Progenitor cell of endocrine pancreas (in vitro differentiated cells): ENCODE results near the gene EVI5L. TPM values are rescaled to one million over a fixed set of nuclear protein-coding genes. Genes with fewer than 3 reads are reported as not detected.

Experiments used
- DNase-seq: peaks from one replicate; pipeline ENCODE4 v3.0.0; 2021; ENCODE audit warnings: low spot score; ENCODE audit not compliant: unreplicated experiment
- H3K27ac Mint-ChIP-seq: 2 replicates; pipeline ENCODE4 v1.8.0; 2021; ENCODE audit warnings: mild to moderate bottlenecking, moderate library complexity, mixed read lengths
- H3K27me3 Mint-ChIP-seq: 2 replicates; pipeline ENCODE4 v1.8.0; 2021; ENCODE audit warnings: mixed read lengths
- H3K36me3 Mint-ChIP-seq: 2 replicates; pipeline ENCODE4 v1.8.0; 2022; ENCODE audit warnings: mixed read lengths; ENCODE audit not compliant: insufficient read depth
- H3K4me1 Mint-ChIP-seq: 2 replicates; pipeline ENCODE4 v1.8.0; 2021; ENCODE audit warnings: low read depth, mixed read lengths
- H3K4me3 Mint-ChIP-seq: 2 replicates; pipeline ENCODE4 v1.8.0; 2021; ENCODE audit warnings: low read depth, mild to moderate bottlenecking, moderate library complexity, mixed read lengths
- H3K9me3 Mint-ChIP-seq: 2 replicates; pipeline ENCODE4 v1.8.0; 2021; ENCODE audit warnings: low read depth, mixed read lengths
- total RNA-seq: library from RNA; stranded (reverse); gene quantifications from 2 replicates; pipeline ENCODE4 v1.2.1, GENCODE V29; 2021
- TF ChIP-seq, protein P1 (sequence below): fragments of 200-600 bp; sonication (generic); IDR thresholded peaks from one replicate; pipeline ENCODE4 v1.5.0; 2021; ENCODE audit warnings: antibody characterized with exemption, mild to moderate bottlenecking; ENCODE audit not compliant: unreplicated experiment

The EVI5L gene
- total RNA-seq, 1 donor from 2014 or later, result 16.2 TPM

DNA sequence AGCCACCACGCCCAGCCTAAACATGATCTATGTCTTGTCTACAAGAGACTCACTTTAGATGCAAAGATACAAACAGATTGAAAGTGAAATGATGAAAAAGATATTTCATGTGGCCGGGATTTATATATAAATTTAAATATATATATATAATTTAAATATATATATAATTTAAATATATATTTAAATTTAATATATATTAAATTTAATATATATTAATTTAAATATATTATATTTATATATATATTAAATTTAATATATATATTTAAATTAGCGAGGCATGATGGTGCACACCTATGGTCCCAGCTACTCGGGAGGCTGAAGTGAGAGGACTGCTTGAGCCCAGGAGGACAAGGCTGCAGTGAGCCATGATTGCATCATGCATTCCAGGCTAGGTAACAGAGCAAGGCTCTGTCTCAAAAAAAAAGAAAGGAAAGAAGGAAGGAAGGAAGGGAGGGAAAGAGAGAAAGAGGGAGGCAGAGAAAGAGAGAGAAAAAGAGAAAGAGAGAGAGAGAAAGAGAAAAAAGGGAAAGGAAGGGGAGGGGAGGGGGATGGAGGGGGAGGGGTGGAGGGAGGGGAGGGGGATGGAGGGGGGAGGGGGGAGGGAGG lies 7.0 kb upstream of the EVI5L start:
- H3K27me3 Mint-ChIP-seq, result peaks cover 41% of the 10 kb centered on the region
- H3K4me1 Mint-ChIP-seq, result no peaks in the 10 kb centered on the region
- TF ChIP-seq, protein P1, sequence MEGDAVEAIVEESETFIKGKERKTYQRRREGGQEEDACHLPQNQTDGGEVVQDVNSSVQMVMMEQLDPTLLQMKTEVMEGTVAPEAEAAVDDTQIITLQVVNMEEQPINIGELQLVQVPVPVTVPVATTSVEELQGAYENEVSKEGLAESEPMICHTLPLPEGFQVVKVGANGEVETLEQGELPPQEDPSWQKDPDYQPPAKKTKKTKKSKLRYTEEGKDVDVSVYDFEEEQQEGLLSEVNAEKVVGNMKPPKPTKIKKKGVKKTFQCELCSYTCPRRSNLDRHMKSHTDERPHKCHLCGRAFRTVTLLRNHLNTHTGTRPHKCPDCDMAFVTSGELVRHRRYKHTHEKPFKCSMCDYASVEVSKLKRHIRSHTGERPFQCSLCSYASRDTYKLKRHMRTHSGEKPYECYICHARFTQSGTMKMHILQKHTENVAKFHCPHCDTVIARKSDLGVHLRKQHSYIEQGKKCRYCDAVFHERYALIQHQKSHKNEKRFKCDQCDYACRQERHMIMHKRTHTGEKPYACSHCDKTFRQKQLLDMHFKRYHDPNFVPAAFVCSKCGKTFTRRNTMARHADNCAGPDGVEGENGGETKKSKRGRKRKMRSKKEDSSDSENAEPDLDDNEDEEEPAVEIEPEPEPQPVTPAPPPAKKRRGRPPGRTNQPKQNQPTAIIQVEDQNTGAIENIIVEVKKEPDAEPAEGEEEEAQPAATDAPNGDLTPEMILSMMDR, result no peak
- DNase-seq, result no peak
- no peaks in the 10 kb centered on the region for H3K36me3 Mint-ChIP-seq
- H3K4me3 Mint-ChIP-seq, result no peak overlapping the region
- H3K27ac Mint-ChIP-seq, result no peak overlapping the region
- H3K9me3 Mint-ChIP-seq, result peaks cover 4% of the 10 kb centered on the region

GRCh38 chr19:7823686-7824301 lies 6.2 kb upstream of the EVI5L start:
- Mint-ChIP-seq H3K4me3 (no peak overlapping the region), H3K4me1 (no peaks in the 10 kb centered on the region), H3K27ac (peak overlapping the region; percentile 65), H3K36me3 (no peaks in the 10 kb centered on the region), H3K27me3 (peaks cover 45% of the 10 kb centered on the region), H3K9me3 (peaks cover 4% of the 10 kb centered on the region)
- TF ChIP-seq, protein P1, result no peak
- no peak for DNase-seq

DNA sequence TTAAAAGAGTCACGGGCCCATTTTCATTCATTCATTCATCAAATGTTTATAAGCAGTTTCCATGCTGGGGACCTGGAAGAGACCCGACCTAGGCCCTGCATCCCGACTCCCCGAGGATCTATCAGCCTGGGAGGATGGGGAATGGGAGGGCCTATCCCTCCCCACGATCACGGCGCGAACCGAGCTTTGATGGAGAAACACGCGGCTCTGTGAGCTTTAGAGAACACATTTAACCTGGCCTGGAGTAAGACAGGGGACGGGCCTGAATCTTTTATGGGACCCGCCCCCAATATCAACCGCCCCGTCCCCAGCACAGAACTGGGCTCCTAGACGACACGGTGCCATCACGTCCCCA lies 875 bp upstream of the EVI5L start:
- TF ChIP-seq, protein P1, result no peak
- DNase-seq, result no peak
- H3K36me3 Mint-ChIP-seq, result no peaks in the 10 kb centered on the region
- peaks cover 8% of the 10 kb centered on the region for H3K4me1 Mint-ChIP-seq
- H3K9me3 Mint-ChIP-seq, result no peaks in the 10 kb centered on the region
- peak overlapping the region; percentile 73 for H3K27ac Mint-ChIP-seq
- H3K4me3 Mint-ChIP-seq, result peak overlapping the region; percentile 78
- H3K27me3 Mint-ChIP-seq, result peaks cover 29% of the 10 kb centered on the region

DNA sequence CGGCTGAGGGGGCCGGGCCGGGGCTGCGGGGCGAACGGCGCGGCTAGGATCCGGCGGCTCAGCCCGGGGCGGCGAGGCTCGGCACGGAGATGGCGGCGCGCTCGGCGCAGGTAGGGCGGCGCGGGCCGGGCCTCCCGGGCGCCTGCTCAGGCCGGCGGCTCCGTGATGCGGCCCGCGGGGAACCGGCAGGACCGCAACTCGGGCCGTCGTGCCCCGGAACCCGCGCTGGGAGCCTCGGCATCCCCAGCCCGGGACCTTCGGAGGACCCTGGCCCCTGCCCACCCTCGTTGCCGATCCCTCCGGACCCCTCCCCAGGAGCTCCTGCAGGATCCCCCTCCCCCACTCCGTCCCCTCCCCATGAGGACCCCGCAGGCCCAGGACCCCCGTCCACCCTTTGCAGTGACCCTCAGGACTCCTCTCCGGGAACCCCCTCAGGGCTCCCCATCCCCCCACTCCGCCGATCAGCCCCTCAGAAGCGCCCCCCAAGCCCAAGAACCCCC lies 304 bp downstream of the EVI5L start:
- Mint-ChIP-seq H3K4me1 (peaks cover 11% of the 10 kb centered on the region), H3K9me3 (no peaks in the 10 kb centered on the region), H3K27ac (no peak overlapping the region), H3K27me3 (peaks cover 26% of the 10 kb centered on the region), H3K36me3 (no peaks in the 10 kb centered on the region), H3K4me3 (peak overlapping the region; percentile 74)
- TF ChIP-seq, protein P1, result no peak
- no peak for DNase-seq

GRCh38 chr19:7830823-7831222 lies 805 bp downstream of the EVI5L start:
- Mint-ChIP-seq H3K9me3 (no peaks in the 10 kb centered on the region), H3K4me3 (peak overlapping the region; percentile 74), H3K36me3 (no peaks in the 10 kb centered on the region), H3K27ac (peak overlapping the region; percentile 45), H3K27me3 (peaks cover 26% of the 10 kb centered on the region), H3K4me1 (peaks cover 11% of the 10 kb centered on the region)
- no peak for DNase-seq
- TF ChIP-seq, protein P1, result no peak
